H9 (cell line): ENCODE measurements around the gene NR2C1. TPM values are rescaled to one million over a fixed set of nuclear protein-coding genes. Genes with fewer than 3 reads are reported as not detected.
"Not testable (repeated sequence)": the region's sequence is repeated elsewhere in the genome, so short reads cannot be mapped to it uniquely, and the experiment has no call there.

Experiments used
- DNase-seq: peaks from one replicate; pipeline ENCODE4 v3.0.0-alpha.2; 2017
- H2AFZ ChIP-seq: one replicate; pipeline ENCODE4 v1.6.1; 2013; ENCODE audit warnings: mild to moderate bottlenecking, low read length, control low read depth, moderate library complexity
- H2AK5ac ChIP-seq: 2 replicates; pipeline ENCODE4 v1.6.1; 2013; ENCODE audit warnings: low read length, control low read depth, mixed read lengths; ENCODE audit not compliant: insufficient read length
- H2BK120ac ChIP-seq: one replicate; pipeline ENCODE4 v1.6.1; 2013; ENCODE audit warnings: low read depth, mild to moderate bottlenecking, low read length, control low read depth, inconsistent platforms; ENCODE audit not compliant: poor library complexity, severe bottlenecking
- H2BK12ac ChIP-seq: 2 replicates; pipeline ENCODE4 v1.6.1; 2013; ENCODE audit warnings: low read length, control low read depth, mixed read lengths, low read depth; ENCODE audit not compliant: insufficient read length
- H2BK15ac ChIP-seq: 2 replicates; pipeline ENCODE4 v1.6.1; 2013; ENCODE audit warnings: low read depth, low read length, control low read depth
- H2BK20ac ChIP-seq: one replicate; pipeline ENCODE4 v1.6.1; 2013; ENCODE audit warnings: low read depth, mild to moderate bottlenecking, low read length, control low read depth, inconsistent platforms; ENCODE audit not compliant: poor library complexity, severe bottlenecking
- H2BK5ac ChIP-seq: 2 replicates; pipeline ENCODE4 v1.6.1; 2013; ENCODE audit warnings: low read length, control low read depth, mixed read lengths; ENCODE audit not compliant: insufficient read length
- H3K14ac ChIP-seq: 2 replicates; pipeline ENCODE4 v1.6.1; 2013; ENCODE audit warnings: low read length, control low read depth; ENCODE audit not compliant: insufficient read depth
- H3K18ac ChIP-seq: 2 replicates; pipeline ENCODE4 v1.6.1; 2013; ENCODE audit warnings: low read depth, mild to moderate bottlenecking, mixed read lengths, low read length, control low read depth; ENCODE audit not compliant: insufficient read length
- H3K23ac ChIP-seq: 2 replicates; pipeline ENCODE4 v1.6.1; 2013; ENCODE audit warnings: low read length, control low read depth, mixed read lengths, low read depth; ENCODE audit not compliant: insufficient read length
- H3K23me2 ChIP-seq: 2 replicates; pipeline ENCODE4 v1.6.1; 2013; ENCODE audit warnings: low read depth, mild to moderate bottlenecking, mixed read lengths, low read length, control low read depth; ENCODE audit not compliant: insufficient read length, poor library complexity, severe bottlenecking
- H3K27ac ChIP-seq: 2 replicates; pipeline ENCODE4 v1.5.1; 2013; ENCODE audit warnings: low read length, control low read depth, mixed read lengths, low read depth; ENCODE audit not compliant: insufficient read length
- H3K27me3 ChIP-seq: 2 replicates; pipeline ENCODE4 v1.6.1; 2013; ENCODE audit warnings: low read length, control low read depth, inconsistent platforms; ENCODE audit not compliant: insufficient read depth
- H3K4ac ChIP-seq: 2 replicates; pipeline ENCODE4 v1.6.1; 2013; ENCODE audit warnings: low read depth, mild to moderate bottlenecking, control low read depth, inconsistent platforms, low read length, moderate library complexity
- H3K4me1 ChIP-seq: 2 replicates; pipeline ENCODE4 v1.6.1; 2013; ENCODE audit warnings: low read length, control low read depth, inconsistent platforms; ENCODE audit not compliant: insufficient read depth
- H3K4me2 ChIP-seq: 2 replicates; pipeline ENCODE4 v1.6.1; 2013; ENCODE audit warnings: low read length, control low read depth, mixed read lengths; ENCODE audit not compliant: insufficient read length, insufficient read depth
- H3K56ac ChIP-seq: 2 replicates; pipeline ENCODE4 v1.6.1; 2013; ENCODE audit warnings: low read depth, mild to moderate bottlenecking, mixed read lengths, low read length, control low read depth; ENCODE audit not compliant: insufficient read length
- H3K79me1 ChIP-seq: 2 replicates; pipeline ENCODE4 v1.6.1; 2013; ENCODE audit warnings: low read depth, mild to moderate bottlenecking, moderate library complexity, low read length, control low read depth, inconsistent platforms; ENCODE audit not compliant: insufficient read depth, poor library complexity, severe bottlenecking
- H3K79me2 ChIP-seq: 2 replicates; pipeline ENCODE4 v1.6.1; 2013; ENCODE audit warnings: low read length, control low read depth, inconsistent platforms; ENCODE audit not compliant: insufficient read depth
- H3K9ac ChIP-seq: 2 replicates; pipeline ENCODE4 v1.6.1; 2013; ENCODE audit warnings: low read length, control low read depth, mixed read lengths; ENCODE audit not compliant: insufficient read length; ENCODE audit errors: extremely low read depth
- H3K9me3 ChIP-seq: one replicate; pipeline ENCODE4 v1.6.1; 2013; ENCODE audit warnings: low read depth, low read length, inconsistent platforms; ENCODE audit not compliant: control insufficient read depth
- H3T11ph ChIP-seq: one replicate; pipeline ENCODE4 v1.6.1; 2013; ENCODE audit warnings: mild to moderate bottlenecking, low read length, control low read depth, inconsistent platforms
- H4K20me1 ChIP-seq: one replicate; pipeline ENCODE4 v1.6.1; 2013; ENCODE audit not compliant: control insufficient read depth, insufficient read length, insufficient read depth
- H4K5ac ChIP-seq: 2 replicates; pipeline ENCODE4 v1.6.1; 2013; ENCODE audit warnings: low read depth, mild to moderate bottlenecking, mixed read lengths, low read length, control low read depth; ENCODE audit not compliant: insufficient read length
- H4K8ac ChIP-seq: replicated peaks from 2 replicates; pipeline ENCODE4 v1.6.1; 2013; ENCODE audit warnings: low read length, control low read depth, mixed read lengths, low read depth; ENCODE audit not compliant: insufficient read length
- H4K91ac ChIP-seq: 2 replicates; pipeline ENCODE4 v1.6.1; 2013; ENCODE audit warnings: low read depth, mild to moderate bottlenecking, moderate library complexity, mixed read lengths, low read length, control low read depth; ENCODE audit not compliant: insufficient read length
- H3K27ac Mint-ChIP-seq, 3 experiments: 2 replicates in 2 of 3; 3 replicates in 1 of 3; pipeline ENCODE4 v1.8.0; 2020 to 2021; ENCODE audit warnings: mixed read lengths in 3 of 3, mild to moderate bottlenecking in 1 of 3, moderate library complexity in 1 of 3
- H3K27me3 Mint-ChIP-seq: 2 replicates; pipeline ENCODE4 v1.8.0; 2021; ENCODE audit warnings: low read depth, mild to moderate bottlenecking, moderate library complexity, mixed read lengths
- H3K36me3 Mint-ChIP-seq, 3 experiments: 2 replicates in 2 of 3; 3 replicates in 1 of 3; pipeline ENCODE4 v1.8.0; 2020 to 2021; ENCODE audit warnings: low read depth in 3 of 3, mixed read lengths in 3 of 3; ENCODE audit not compliant: insufficient read depth in 1 of 3
- H3K4me1 Mint-ChIP-seq, 2 experiments: 2 replicates each; pipeline ENCODE4 v1.8.0; 2020; ENCODE audit warnings: mixed read lengths in 2 of 2
- H3K4me3 Mint-ChIP-seq, 2 experiments: 2 replicates in 1 of 2; 3 replicates in 1 of 2; pipeline ENCODE4 v1.8.0; 2020 to 2021; ENCODE audit warnings: mild to moderate bottlenecking in 2 of 2, mixed read lengths in 2 of 2, moderate library complexity in 1 of 2
- H3K9me3 Mint-ChIP-seq, 2 experiments: 2 replicates in 1 of 2; 3 replicates in 1 of 2; pipeline ENCODE4 v1.8.0; 2020; ENCODE audit warnings: mild to moderate bottlenecking in 2 of 2, mixed read lengths in 2 of 2, moderate library complexity in 1 of 2
- WGBS: extraction: QIAGEN DNeasy Blood & Tissue Kit; methylation state at CpG from one replicate; pipeline ENCODE4 v1.1.7; 2013; ENCODE audit warnings: missing lambda C conversion rate, low lambda C conversion rate, mixed read lengths; ENCODE audit not compliant: insufficient read length; ENCODE audit errors: extremely low coverage; 5-methylcytosine and 5-hydroxymethylcytosine counted together
- total RNA-seq: library from RNA; stranded (reverse); gene quantifications from 2 replicates; pipeline ENCODE4 v1.2.1, GENCODE V29; 2021
- TF ChIP-seq, protein P1 (sequence below): fragments of 200-600 bp; sonication (generic); conservative IDR thresholded peaks from 3 replicates; pipeline ENCODE4 v1.8.0; 2021; ENCODE audit warnings: antibody characterized with exemption, mild to moderate bottlenecking

NR2C1 gene
- total RNA-seq, 1 experiment from 2014 or later: 47.0 TPM

- no peaks in the 10 kb centered on the region for H4K20me1 ChIP-seq
- H3K23ac ChIP-seq: no peak overlapping the region
- no peak overlapping the region for H3K56ac ChIP-seq
- H3K27me3 Mint-ChIP-seq: no peaks in the 10 kb centered on the region
- H2BK12ac ChIP-seq: no peak overlapping the region
- H3K9ac ChIP-seq: no peak overlapping the region
- no peaks in the 10 kb centered on the region for H3K4me1 Mint-ChIP-seq
- no peak overlapping the region for H2BK15ac ChIP-seq
- no peaks in the 10 kb centered on the region for H3K79me2 ChIP-seq
- H3K18ac ChIP-seq: no peak overlapping the region
- H3K27ac ChIP-seq: no peak overlapping the region
- no peak overlapping the region for H3K4ac ChIP-seq
- H3T11ph ChIP-seq: no peak overlapping the region
- no peak overlapping the region for H2AK5ac ChIP-seq
- no peak overlapping the region for H3K4me2 ChIP-seq
- DNase-seq: no peak
- no CpG with 5 or more reads among the region's 8 CpGs for WGBS
- no peak overlapping the region for H3K4me3 Mint-ChIP-seq
- no peak overlapping the region for H4K5ac ChIP-seq
- H4K8ac ChIP-seq: no peak overlapping the region
- no peak overlapping the region for H2BK120ac ChIP-seq
- H4K91ac ChIP-seq: no peak overlapping the region
- no peak overlapping the region for H2AFZ ChIP-seq
- H3K4me1 ChIP-seq: no peaks in the 10 kb centered on the region
- no peak overlapping the region for H2BK5ac ChIP-seq
- no peak overlapping the region; a peak in 1 of 7 replicates for H3K27ac Mint-ChIP-seq
- TF ChIP-seq, protein P1, sequence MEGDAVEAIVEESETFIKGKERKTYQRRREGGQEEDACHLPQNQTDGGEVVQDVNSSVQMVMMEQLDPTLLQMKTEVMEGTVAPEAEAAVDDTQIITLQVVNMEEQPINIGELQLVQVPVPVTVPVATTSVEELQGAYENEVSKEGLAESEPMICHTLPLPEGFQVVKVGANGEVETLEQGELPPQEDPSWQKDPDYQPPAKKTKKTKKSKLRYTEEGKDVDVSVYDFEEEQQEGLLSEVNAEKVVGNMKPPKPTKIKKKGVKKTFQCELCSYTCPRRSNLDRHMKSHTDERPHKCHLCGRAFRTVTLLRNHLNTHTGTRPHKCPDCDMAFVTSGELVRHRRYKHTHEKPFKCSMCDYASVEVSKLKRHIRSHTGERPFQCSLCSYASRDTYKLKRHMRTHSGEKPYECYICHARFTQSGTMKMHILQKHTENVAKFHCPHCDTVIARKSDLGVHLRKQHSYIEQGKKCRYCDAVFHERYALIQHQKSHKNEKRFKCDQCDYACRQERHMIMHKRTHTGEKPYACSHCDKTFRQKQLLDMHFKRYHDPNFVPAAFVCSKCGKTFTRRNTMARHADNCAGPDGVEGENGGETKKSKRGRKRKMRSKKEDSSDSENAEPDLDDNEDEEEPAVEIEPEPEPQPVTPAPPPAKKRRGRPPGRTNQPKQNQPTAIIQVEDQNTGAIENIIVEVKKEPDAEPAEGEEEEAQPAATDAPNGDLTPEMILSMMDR: no peak
- peaks cover 24 to 73% (median 67%) of the 10 kb centered on the region in 3 experiments; a peak in 6 of 7 replicates for H3K36me3 Mint-ChIP-seq
- no peak overlapping the region for H2BK20ac ChIP-seq
- H3K23me2 ChIP-seq: no peaks in the 10 kb centered on the region
- H3K79me1 ChIP-seq: no peaks in the 10 kb centered on the region
- H3K27me3 ChIP-seq: no peaks in the 10 kb centered on the region
- H3K14ac ChIP-seq: no peak overlapping the region
- no peaks in the 10 kb centered on the region for H3K9me3 Mint-ChIP-seq
- H3K9me3 ChIP-seq: no peaks in the 10 kb centered on the region
Measured at GRCh38 chr12:95102916-95103671, 29.7 kb upstream of the NR2C1 start.

- not testable (repeated sequence) for H3K56ac ChIP-seq, H3K9me3 Mint-ChIP-seq, H3K9me3 ChIP-seq, H3K9ac ChIP-seq, H2BK12ac ChIP-seq, H3K23ac ChIP-seq, H4K5ac ChIP-seq, H3K23me2 ChIP-seq, H3K4ac ChIP-seq, H3K27ac Mint-ChIP-seq, H3T11ph ChIP-seq, H3K79me2 ChIP-seq, H3K14ac ChIP-seq, H3K79me1 ChIP-seq, DNase-seq, H4K20me1 ChIP-seq, H3K4me1 ChIP-seq, H3K18ac ChIP-seq, H2AK5ac ChIP-seq, H2BK5ac ChIP-seq, H2BK15ac ChIP-seq, H3K4me2 ChIP-seq, H3K27me3 ChIP-seq, H3K27ac ChIP-seq, H2BK120ac ChIP-seq, H3K4me1 Mint-ChIP-seq, H3K27me3 Mint-ChIP-seq, H2AFZ ChIP-seq, H2BK20ac ChIP-seq, H4K91ac ChIP-seq, H3K4me3 Mint-ChIP-seq, H4K8ac ChIP-seq
- peaks cover 18 to 69% (median 61%) of the 10 kb centered on the region in 3 experiments; a peak in 6 of 7 replicates for H3K36me3 Mint-ChIP-seq
- WGBS: no CpG with 5 or more reads among the region's 5 CpGs
Measured at GRCh38 chr12:95101957-95102356, 28.5 kb upstream of the NR2C1 start.
